ENCODE results near the gene RBP2.

DNA sequence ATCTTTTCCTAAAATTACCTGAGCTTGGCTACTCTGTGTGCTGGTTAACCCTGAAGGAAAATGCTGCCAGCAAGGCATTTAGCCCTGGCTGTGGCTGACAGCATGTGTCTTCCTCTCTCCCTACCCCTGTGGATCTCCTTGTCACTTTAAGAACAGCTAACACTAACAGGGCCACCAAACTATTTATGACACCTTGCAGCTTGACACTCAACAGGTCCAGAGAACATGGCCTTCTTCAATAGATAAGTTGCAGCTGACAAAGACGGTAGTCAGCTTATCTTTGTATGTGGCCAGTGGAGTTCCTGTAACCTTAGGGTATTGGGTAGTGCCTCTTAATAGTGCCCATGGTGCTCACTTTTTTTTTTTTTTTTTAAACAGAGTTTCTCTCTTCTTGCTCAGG is 54.9 kb downstream of the RBP2 start:
- TF ChIP-seq, protein P1, sequence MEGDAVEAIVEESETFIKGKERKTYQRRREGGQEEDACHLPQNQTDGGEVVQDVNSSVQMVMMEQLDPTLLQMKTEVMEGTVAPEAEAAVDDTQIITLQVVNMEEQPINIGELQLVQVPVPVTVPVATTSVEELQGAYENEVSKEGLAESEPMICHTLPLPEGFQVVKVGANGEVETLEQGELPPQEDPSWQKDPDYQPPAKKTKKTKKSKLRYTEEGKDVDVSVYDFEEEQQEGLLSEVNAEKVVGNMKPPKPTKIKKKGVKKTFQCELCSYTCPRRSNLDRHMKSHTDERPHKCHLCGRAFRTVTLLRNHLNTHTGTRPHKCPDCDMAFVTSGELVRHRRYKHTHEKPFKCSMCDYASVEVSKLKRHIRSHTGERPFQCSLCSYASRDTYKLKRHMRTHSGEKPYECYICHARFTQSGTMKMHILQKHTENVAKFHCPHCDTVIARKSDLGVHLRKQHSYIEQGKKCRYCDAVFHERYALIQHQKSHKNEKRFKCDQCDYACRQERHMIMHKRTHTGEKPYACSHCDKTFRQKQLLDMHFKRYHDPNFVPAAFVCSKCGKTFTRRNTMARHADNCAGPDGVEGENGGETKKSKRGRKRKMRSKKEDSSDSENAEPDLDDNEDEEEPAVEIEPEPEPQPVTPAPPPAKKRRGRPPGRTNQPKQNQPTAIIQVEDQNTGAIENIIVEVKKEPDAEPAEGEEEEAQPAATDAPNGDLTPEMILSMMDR (IDR thresholded peaks at IDR 0.05), result no peak
- no peak for TF ChIP-seq POLR2A (IDR thresholded peaks at IDR 0.05)

All from lower leg skin (tissue), 3 donors.